WTC11 (cell line): Measurements from ENCODE around the gene SLC19A2. TPM values are rescaled to one million over a fixed set of nuclear protein-coding genes. Genes with fewer than 3 reads are reported as not detected.
A peak's percentile ranks its signal among the peaks of the same experiment; 100 is the strongest.

Experiments
- ATAC-seq: fragments of 200-7000 bp; cut with Tn5 transposase; 2 replicates; pipeline ENCODE4 v1.10.0; 2021; ENCODE audit warnings: mild to moderate bottlenecking, moderate library complexity
- Bru-seq: library from RNA; stranded (reverse); fragments of 400-500 nt; gene quantifications from one replicate; lab custom pipeline; 2021; lab: Mats Ljungman, UMichigan
- CTCF ChIA-PET: fragments of 300-600 bp; sonication (Branson Sonifier 250); formaldehyde crosslinking; loops from one replicate; lab custom pipeline; 2021; ENCODE audit warnings: antibody characterized with exemption; lab: Charles Lee
- POLR2A ChIA-PET: fragments of 350-600 bp; sonication (Branson Sonifier 250); formaldehyde crosslinking; loops from one replicate; lab custom pipeline; 2021; ENCODE audit warnings: antibody characterized with exemption; lab: Charles Lee
- DNase-seq: peaks from one replicate; pipeline ENCODE4 v3.0.0; 2021; ENCODE audit warnings: low spot score
- H3K27ac Mint-ChIP-seq: 2 replicates; pipeline ENCODE4 v1.8.0; 2021; ENCODE audit warnings: mixed read lengths
- H3K27me3 Mint-ChIP-seq: 2 replicates; pipeline ENCODE4 v1.8.0; 2021; ENCODE audit warnings: low read depth, mild to moderate bottlenecking, moderate library complexity, mixed read lengths
- H3K36me3 Mint-ChIP-seq: 2 replicates; pipeline ENCODE4 v1.8.0; 2021; ENCODE audit warnings: mixed read lengths
- H3K4me1 Mint-ChIP-seq: 2 replicates; pipeline ENCODE4 v1.8.0; 2022; ENCODE audit warnings: mixed read lengths
- H3K4me3 Mint-ChIP-seq: 2 replicates; pipeline ENCODE4 v1.8.0; 2021; ENCODE audit warnings: mild to moderate bottlenecking, moderate library complexity, mixed read lengths
- H3K9me3 Mint-ChIP-seq: 2 replicates; pipeline ENCODE4 v1.8.0; 2021; ENCODE audit warnings: mixed read lengths
- ATF1 ChIP-seq: sonication (generic); formaldehyde crosslinking; IDR thresholded peaks from 2 replicates; pipeline ENCODE4 v1.8.1; 2023; ENCODE audit warnings: mild to moderate bottlenecking, moderate library complexity, missing genetic modification reagents
- ATF2 ChIP-seq: sonication (generic); formaldehyde crosslinking; IDR thresholded peaks from 2 replicates; pipeline ENCODE4 v1.8.1; 2022; ENCODE audit warnings: low read depth, missing genetic modification reagents, borderline replicate concordance
- E2F1 ChIP-seq: sonication (generic); formaldehyde crosslinking; IDR thresholded peaks from 2 replicates; pipeline ENCODE4 v1.8.0; 2022; ENCODE audit warnings: mild to moderate bottlenecking, missing genetic modification reagents
- ESRRA ChIP-seq: sonication (generic); formaldehyde crosslinking; IDR thresholded peaks from 2 replicates; pipeline ENCODE4 v1.8.1; 2022; ENCODE audit warnings: mild to moderate bottlenecking, missing genetic modification reagents, borderline replicate concordance
- GABPB1 ChIP-seq: sonication (generic); formaldehyde crosslinking; IDR thresholded peaks from 2 replicates; pipeline ENCODE4 v1.8.1; 2023; ENCODE audit warnings: mild to moderate bottlenecking, missing genetic modification reagents
- HMGA2 ChIP-seq: fragments of 250-450 bp; sonication (Bioruptor Pico); IDR thresholded peaks from 2 replicates; pipeline ENCODE4 v1.4.0; 2021; ENCODE audit warnings: mild to moderate bottlenecking, moderate library complexity
- IRF1 ChIP-seq: sonication (generic); formaldehyde crosslinking; IDR thresholded peaks from 2 replicates; pipeline ENCODE4 v1.8.0; 2023; ENCODE audit warnings: missing genetic modification reagents
- JAZF1 ChIP-seq: fragments of 250-450 bp; sonication (Bioruptor Pico); IDR thresholded peaks from 2 replicates; pipeline ENCODE4 v1.9.0; 2021; ENCODE audit warnings: moderate library complexity, mild to moderate bottlenecking, inconsistent platforms
- KAT7 ChIP-seq: sonication (generic); formaldehyde crosslinking; IDR thresholded peaks from 2 replicates; pipeline ENCODE4 v1.8.1; 2023; ENCODE audit warnings: missing genetic modification reagents, mild to moderate bottlenecking, borderline replicate concordance
- MLX ChIP-seq: sonication (generic); formaldehyde crosslinking; IDR thresholded peaks from 2 replicates; pipeline ENCODE4 v1.8.1; 2023; ENCODE audit warnings: mild to moderate bottlenecking, missing genetic modification reagents, moderate library complexity
- MYBL2 ChIP-seq: sonication (generic); formaldehyde crosslinking; IDR thresholded peaks from 2 replicates; pipeline ENCODE4 v1.8.1; 2023; ENCODE audit warnings: mild to moderate bottlenecking, moderate library complexity, missing genetic modification reagents
- NFATC4 ChIP-seq: fragments of 250-450 bp; sonication (Bioruptor Pico); IDR thresholded peaks from 2 replicates; pipeline ENCODE4 v1.9.0; 2021; ENCODE audit warnings: mild to moderate bottlenecking
- NFYB ChIP-seq: sonication (generic); formaldehyde crosslinking; conservative IDR thresholded peaks from 2 replicates; pipeline ENCODE4 v1.8.0; 2022; ENCODE audit warnings: low read depth, missing genetic modification reagents
- NR3C1 ChIP-seq: sonication (generic); formaldehyde crosslinking; conservative IDR thresholded peaks from 2 replicates; pipeline ENCODE4 v1.8.1; 2023; ENCODE audit warnings: low read depth, mild to moderate bottlenecking, missing genetic modification reagents
- PRDM15 ChIP-seq: sonication (generic); formaldehyde crosslinking; IDR thresholded peaks from 2 replicates; pipeline ENCODE4 v1.8.0; 2022; ENCODE audit warnings: missing genetic modification reagents
- PRRX2 ChIP-seq: fragments of 250-450 bp; sonication (Bioruptor Pico); IDR thresholded peaks from 2 replicates; pipeline ENCODE4 v1.8.0; 2021; ENCODE audit warnings: mild to moderate bottlenecking
- STAT6 ChIP-seq: sonication (generic); formaldehyde crosslinking; conservative IDR thresholded peaks from 2 replicates; pipeline ENCODE4 v1.8.1; 2023; ENCODE audit warnings: mild to moderate bottlenecking, low read depth, missing genetic modification reagents, moderate library complexity
- USF2 ChIP-seq: sonication (generic); formaldehyde crosslinking; IDR thresholded peaks from 2 replicates; pipeline ENCODE4 v1.8.1; 2023; ENCODE audit warnings: mild to moderate bottlenecking, missing genetic modification reagents, moderate library complexity
- ZBTB21 ChIP-seq: sonication (generic); formaldehyde crosslinking; IDR thresholded peaks from 2 replicates; pipeline ENCODE4 v1.8.1; 2023; ENCODE audit warnings: mild to moderate bottlenecking, missing genetic modification reagents, borderline replicate concordance
- ZNF219 ChIP-seq: sonication (generic); formaldehyde crosslinking; IDR thresholded peaks from 2 replicates; pipeline ENCODE4 v1.8.0; 2023; ENCODE audit warnings: missing genetic modification reagents, mild to moderate bottlenecking, borderline replicate concordance
- ZNF263 ChIP-seq: sonication (generic); formaldehyde crosslinking; IDR thresholded peaks from 2 replicates; pipeline ENCODE4 v1.8.1; 2022; ENCODE audit warnings: low read depth, mild to moderate bottlenecking, moderate library complexity, missing genetic modification reagents
- ZNF423 ChIP-seq: fragments of 250-450 bp; sonication (Bioruptor Pico); IDR thresholded peaks from 2 replicates; pipeline ENCODE4 v2.1.2; 2022; ENCODE audit warnings: mild to moderate bottlenecking, moderate library complexity
- long read RNA-seq, 3 experiments: library from RNA in 1 of 3; library from capped mRNA in 1 of 3; library from polyadenylated mRNA in 1 of 3; unstranded in 2 of 3; stranded (forward) in 1 of 3; transcript quantifications; one replicate each; pipeline ENCODE4 v2.0.0, GENCODE V29; 2021
- total RNA-seq: library from RNA; stranded (reverse); gene quantifications from 3 replicates; pipeline ENCODE4 v1.2.3, GENCODE V29; 2021

SLC19A2 gene
- total RNA-seq, result 14.6 to 15.8 TPM (median 14.7 TPM) in 3 replicates
- percentile 93 among the genes with signal in this experiment for Bru-seq, nascent RNA
- long read RNA-seq, experiment 1, transcript SLC19A2-201 (6 exons, 3,671 nt), result major isoform, 90 of 116 reads
- long read RNA-seq, experiment 1, partial matches to known transcripts, result 12 of 116 reads
- long read RNA-seq, experiment 1, other reads (novel, unspliced or antisense), result 10 of 116 reads
- long read RNA-seq, experiment 2, transcript SLC19A2-201 (6 exons, 3,671 nt), result major isoform, 9 of 23 reads
- long read RNA-seq, experiment 2, partial matches to known transcripts, result 3 of 23 reads
- long read RNA-seq, experiment 2, other reads (novel, unspliced or antisense), result 10 of 23 reads
- long read RNA-seq, experiment 3, partial matches to known transcripts, result 0 of 1 reads
- long read RNA-seq, experiment 3, other reads (novel, unspliced or antisense), result 1 of 1 reads

- Mint-ChIP-seq H3K27me3 (no peaks in the 10 kb centered on the region; the same call in 1 of the 2 replicates), H3K9me3 (no peaks in the 10 kb centered on the region), H3K36me3 (no peaks in the 10 kb centered on the region), H3K4me3 (peak within 1 kb of the TSS; percentile 95), H3K27ac (peak within 1 kb of the TSS; percentile 99), H3K4me1 (peaks cover 62% of the 10 kb centered on the region)
- POLR2A ChIA-PET, result interaction anchor here (0.6 to 1.5 kb wide), 8 partner anchors 19 to 407 kb away, joined by 3 to 15 read pairs (median 4); partner anchors contain the start of gene CCDC181
- peak; percentile 98 for ATAC-seq
- peak; percentile 96 for DNase-seq
- CTCF ChIA-PET, result interaction anchor here (0.5 to 1.9 kb wide), 4 partner anchors 43 to 1775 kb away, joined by 3 to 13 read pairs (median 8); no protein-coding TSS in a partner anchor
- no peak for TF ChIP-seq HMGA2
- 0 out of 2 replicates have a peak, but pooled peaks have one; percentile 32 for TF ChIP-seq ZNF219 (CRISPR knock-in tag)
- TF ChIP-seq PRRX2 (CRISPR knock-in tag), result no peak
- peak; percentile 82 for TF ChIP-seq ESRRA
- TF ChIP-seq NR3C1 (CRISPR knock-in tag), result no peak
- TF ChIP-seq ATF2 (CRISPR knock-in tag), result no peak
- peak; percentile 61 for TF ChIP-seq GABPB1 (CRISPR knock-in tag)
- 0 out of 2 replicates have a peak, but pooled peaks have one; percentile 36 for TF ChIP-seq IRF1 (CRISPR knock-in tag)
- no peak for TF ChIP-seq KAT7 (CRISPR knock-in tag)
- TF ChIP-seq ATF1, result no peak
- TF ChIP-seq MLX (CRISPR knock-in tag), result no peak
- no peak for TF ChIP-seq ZBTB21 (CRISPR knock-in tag)
- TF ChIP-seq JAZF1, result no peak
- TF ChIP-seq MYBL2, result peak; percentile 54; the same call in 1 of the 2 replicates
- TF ChIP-seq NFATC4 (CRISPR knock-in tag), result no peak
- no peak for TF ChIP-seq ZNF423
- TF ChIP-seq NFYB (CRISPR knock-in tag), result peak; percentile 75
- TF ChIP-seq ZNF263, result no peak
- no peak for TF ChIP-seq STAT6 (CRISPR knock-in tag)
- TF ChIP-seq USF2 (CRISPR knock-in tag), result peak; percentile 77
- TF ChIP-seq PRDM15 (CRISPR knock-in tag), result no peak
- no peak for TF ChIP-seq E2F1
Observed at GRCh38 chr1:169485431-169486280, at the start of gene SLC19A2. TSS of gene SLC19A2 (minus strand) at chr1:169485944. CDS start at chr1:169485766, 178 bp downstream.
